CD4-positive, alpha-beta T cell treated with Interleukin-21 for 1 hour (primary cell): ENCODE measurements around the gene MKRN1.
"Not testable (repeated sequence)": the region's sequence is repeated elsewhere in the genome, so short reads cannot be mapped to it uniquely, and the experiment has no call there.

Source experiments
- DNase-seq: peaks from one replicate; pipeline ENCODE4 v3.0.0-alpha.2; 2020

The MKRN1 gene

GRCh38 chr7:140426130-140426529 is 53.2 kb downstream of the MKRN1 start:
- no peak for DNase-seq

DNA sequence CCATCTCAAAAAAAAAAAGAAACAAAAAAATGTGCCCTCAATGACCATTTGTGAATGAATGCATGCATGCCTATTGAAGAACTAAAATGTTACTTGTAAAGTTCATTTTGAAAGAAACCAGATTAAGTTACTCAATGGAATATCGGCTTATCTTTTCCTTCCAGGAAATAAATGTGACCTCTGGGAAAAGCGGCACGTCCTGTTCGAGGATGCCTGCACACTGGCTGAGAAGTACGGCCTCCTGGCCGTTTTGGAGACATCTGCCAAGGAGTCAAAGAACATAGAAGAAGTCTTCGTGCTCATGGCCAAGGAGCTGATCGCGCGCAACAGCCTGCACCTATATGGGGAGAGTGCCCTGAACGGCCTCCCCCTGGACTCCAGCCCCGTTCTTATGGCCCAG is 53.6 kb downstream of the MKRN1 start:
- no peak for DNase-seq

GRCh38 chr7:140423501-140423900 is 55.8 kb downstream of the MKRN1 start:
- DNase-seq: no peak

DNA sequence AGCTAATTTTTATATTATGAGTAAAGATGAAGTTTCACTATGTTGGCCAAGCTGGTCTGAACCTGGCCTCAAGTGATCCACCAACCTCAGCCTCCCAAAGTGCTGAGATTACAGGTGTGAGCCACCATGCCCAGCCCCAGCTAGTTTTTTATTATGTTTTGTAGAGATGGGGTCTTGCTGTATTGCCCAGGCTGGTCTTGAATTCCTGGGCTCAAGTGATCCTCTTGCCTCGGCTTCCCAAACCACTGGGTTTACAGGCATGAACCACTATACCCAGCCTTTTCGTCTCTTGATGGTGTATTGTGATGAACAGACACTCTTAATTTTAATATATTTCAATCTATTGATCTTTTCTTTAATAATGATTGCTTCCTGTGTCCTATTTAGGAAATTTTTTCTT is 57.8 kb downstream of the MKRN1 start:
- no peak for DNase-seq

- no peak for DNase-seq
Measured at GRCh38 chr7:140418653-140419052, 60.7 kb downstream of the MKRN1 start.

DNA sequence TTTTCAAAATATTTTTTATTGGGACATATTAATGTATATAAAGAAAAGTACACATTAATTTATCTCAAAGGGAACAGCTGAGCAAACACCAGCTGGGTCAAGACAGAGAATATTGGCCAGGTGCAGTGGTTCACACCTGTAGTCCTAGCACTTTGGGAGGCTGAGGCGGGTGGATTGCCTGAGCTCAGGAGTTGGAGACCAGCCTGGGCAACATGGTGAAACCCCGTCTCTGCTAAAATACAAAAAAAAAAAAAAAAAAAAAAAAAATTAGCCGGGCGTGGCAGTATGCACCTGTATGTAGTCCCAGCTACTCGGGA is 61.2 kb downstream of the MKRN1 start:
- not testable (repeated sequence) for DNase-seq

DNA sequence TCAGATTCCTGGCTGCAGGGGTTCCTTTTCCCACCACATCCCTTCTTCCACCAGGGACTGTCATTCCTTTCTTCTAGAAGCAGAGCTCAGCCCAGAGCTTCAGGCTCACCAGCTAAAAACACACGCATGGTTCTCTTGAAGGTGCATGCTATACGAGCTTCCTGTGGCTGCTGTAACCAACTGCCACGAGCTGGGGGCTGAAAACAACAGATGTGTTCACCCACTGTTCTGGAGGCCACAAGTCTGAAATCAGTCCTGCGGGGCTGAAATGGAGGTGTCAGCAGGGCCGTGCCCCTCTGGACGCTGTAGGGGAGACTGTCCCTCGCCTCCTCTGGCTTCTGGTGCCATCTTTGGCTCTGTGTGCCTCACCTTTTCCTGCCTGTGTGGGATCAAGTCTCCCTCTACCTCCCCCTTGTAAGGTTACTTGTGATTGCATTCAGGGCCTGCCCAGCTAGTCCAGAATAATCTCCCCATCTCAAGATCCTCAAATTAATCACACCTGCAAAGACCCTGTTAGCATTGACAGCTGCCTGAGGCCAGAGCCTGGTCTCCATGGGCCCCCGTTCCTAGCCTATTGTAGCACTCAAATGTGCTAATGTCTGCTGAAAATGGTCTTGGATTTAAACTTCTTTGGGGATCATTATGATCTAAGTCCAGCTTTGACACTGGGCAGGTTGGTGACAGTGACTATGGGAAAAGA is 61.7 kb downstream of the MKRN1 start:
- DNase-seq: no peak

- DNase-seq: no peak
Measured at GRCh38 chr7:140416560-140416959, 62.7 kb downstream of the MKRN1 start.

- not testable (repeated sequence) for DNase-seq
Measured at GRCh38 chr7:140415816-140416215, 63.5 kb downstream of the MKRN1 start.

DNA sequence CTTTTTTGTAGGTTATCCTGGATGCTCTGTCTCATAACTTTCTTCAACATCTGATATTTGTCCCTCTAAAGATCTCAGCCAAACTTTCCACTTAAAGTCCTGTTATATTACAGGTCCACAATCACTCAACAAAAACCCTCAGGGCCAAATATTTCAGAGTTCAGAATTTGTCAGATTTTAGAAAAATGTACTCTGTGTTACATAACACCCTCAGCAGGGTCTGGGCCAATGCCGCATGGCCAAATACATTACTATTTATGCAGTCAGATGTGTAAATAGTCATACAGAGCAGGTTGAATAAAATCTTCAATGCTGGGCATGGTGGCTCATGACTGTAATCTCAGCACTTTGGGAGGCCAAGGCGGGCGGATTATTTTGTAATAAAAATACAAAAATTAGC is 63.9 kb downstream of the MKRN1 start:
- no peak for DNase-seq

DNA sequence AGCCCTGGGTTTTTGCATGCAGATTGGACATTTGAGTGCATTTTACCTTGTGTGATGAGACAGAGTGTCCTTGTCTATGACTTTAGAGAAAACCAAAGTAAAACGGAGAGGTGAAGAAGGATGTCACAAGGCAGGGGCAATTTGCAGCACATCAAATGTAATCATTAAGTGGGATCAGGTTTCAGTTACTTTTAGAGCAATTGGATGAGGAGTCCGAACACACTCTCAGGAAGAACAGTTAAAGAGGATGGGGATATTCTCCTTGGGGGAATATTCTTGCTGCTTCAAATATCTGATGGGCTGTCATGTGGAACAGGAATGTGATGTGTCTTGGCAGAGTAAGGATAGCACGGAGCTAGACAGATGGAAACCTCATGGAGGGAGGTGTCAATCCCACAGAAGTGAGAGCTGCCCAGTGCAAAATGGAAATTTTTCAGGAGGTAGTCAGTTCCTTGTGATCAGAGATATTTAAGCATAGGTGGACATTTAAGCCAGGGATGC is 74.7 kb downstream of the MKRN1 start:
- no peak for DNase-seq

DNA sequence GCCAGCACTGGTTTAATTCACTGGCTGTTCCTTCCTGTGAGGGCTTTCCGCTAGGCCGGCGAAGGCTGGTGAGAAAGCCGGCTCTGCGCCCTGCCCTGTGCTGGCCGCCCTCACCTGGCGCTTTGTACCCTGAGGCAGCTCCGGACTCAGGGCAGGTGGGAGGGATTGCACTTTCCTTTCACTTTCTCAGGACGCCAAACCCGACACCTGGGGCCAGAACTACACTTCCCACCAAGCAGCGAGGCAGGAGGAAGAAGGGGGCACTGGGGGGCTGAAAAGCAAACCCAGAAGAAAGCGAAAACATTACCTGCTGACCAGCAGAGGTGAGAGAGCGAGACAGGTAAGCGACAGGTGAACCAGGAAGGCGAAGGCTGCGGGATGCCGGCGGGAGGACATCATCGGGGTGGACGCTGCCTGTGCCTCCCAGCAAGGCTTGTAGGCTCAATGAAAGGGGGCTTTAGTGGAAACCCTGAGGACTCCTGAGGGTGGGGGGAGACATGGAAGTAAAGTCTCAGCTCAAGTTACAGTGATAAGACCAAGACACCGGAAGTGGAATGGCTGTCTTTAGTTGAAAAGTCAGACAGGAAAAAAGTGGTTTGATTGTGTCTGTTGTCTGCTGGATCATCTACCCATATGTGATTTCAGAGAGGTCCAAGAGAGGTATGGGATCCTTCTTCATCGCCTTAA is 75.3 kb downstream of the MKRN1 start, which contains the start of gene RAB19:
Gene RAB19 (plus strand): TSS at position 181 of the 687 bp plus-strand sequence. CDS start 3,589 bp downstream, outside the sequence.
- DNase-seq: peak; percentile 70
